ENCODE results near the gene KRTAP10-6.

GRCh38 chr21:44581158-44581557 is 11.1 kb downstream of the KRTAP10-6 start:
- TF ChIP-seq GATA2 (IDR thresholded peaks at IDR 0.05; ENCODE audit: low read depth, low read length) (no peak), GATA3 (IDR thresholded peaks at IDR 0.05; ENCODE audit: low read depth, low read length) (no peak)

All from SH-SY5Y (cell line).